Activated B cell treated with CpG ODN at 0.5 μM for 24 hours (primary cell): ENCODE results near the gene WDR72. TPM values are rescaled to one million over a fixed set of nuclear protein-coding genes. Genes with fewer than 3 reads are reported as not detected.
"Not testable (repeated sequence)": the region's sequence is repeated elsewhere in the genome, so short reads cannot be mapped to it uniquely, and the experiment has no call there.

Source experiments
- ATAC-seq: fragments of 200-7000 bp; cut with Tn5 transposase; one replicate; pipeline ENCODE4 v1.10.0; 2021; ENCODE audit warnings: low read depth, mild to moderate bottlenecking, moderate library complexity
- CTCF ChIA-PET: fragments of 350-600 bp; sonication (Branson Sonifier 250); formaldehyde crosslinking; loops from one replicate; lab custom pipeline; 2021; ENCODE audit warnings: antibody characterized with exemption; lab: Charles Lee
- POLR2A ChIA-PET: fragments of 350-600 bp; sonication (Branson Sonifier 250); formaldehyde crosslinking; loops from one replicate; lab custom pipeline; 2021; ENCODE audit warnings: antibody characterized with exemption; lab: Charles Lee
- DNase-seq: peaks from one replicate; pipeline ENCODE4 v3.0.0; 2022
- H3K27ac Mint-ChIP-seq: one replicate; pipeline ENCODE4 v1.8.0; 2020; ENCODE audit warnings: mixed read lengths
- H3K27me3 Mint-ChIP-seq: one replicate; pipeline ENCODE4 v1.8.0; 2021; ENCODE audit warnings: mixed read lengths
- H3K36me3 Mint-ChIP-seq: one replicate; pipeline ENCODE4 v1.8.0; 2021; ENCODE audit warnings: low read depth, mixed read lengths
- H3K4me1 Mint-ChIP-seq: one replicate; pipeline ENCODE4 v1.8.0; 2021; ENCODE audit warnings: mixed read lengths
- H3K4me3 Mint-ChIP-seq: one replicate; pipeline ENCODE4 v1.8.0; 2020; ENCODE audit warnings: mild to moderate bottlenecking, mixed read lengths
- H3K9me3 Mint-ChIP-seq: one replicate; pipeline ENCODE4 v1.8.0; 2020; ENCODE audit warnings: mixed read lengths
- CTCF ChIP-seq: fragments of 200-600 bp; IDR thresholded peaks from one replicate; pipeline ENCODE4 v1.8.0; 2022; ENCODE audit warnings: antibody characterized with exemption, mild to moderate bottlenecking
- intact Hi-C: fragments of 100-400 bp; cut with micrococcal nuclease; formaldehyde crosslinking; loops from one replicate; pipeline ENCODE4 v1.15.1; 2024
- total RNA-seq: library from RNA; stranded (reverse); gene quantifications from 2 replicates; pipeline ENCODE4 v1.2.3, GENCODE V29; 2022

Gene WDR72
- total RNA-seq, 1 donor from 2014 or later, result not detected

- no peak overlapping the region for H3K4me3 Mint-ChIP-seq
- ATAC-seq, result no peak
Measured at GRCh38 chr15:53789654-53790375, 30.4 kb upstream of the WDR72 start.

GRCh38 chr15:53786401-53786800 lies 26.9 kb upstream of the WDR72 start:
- no peak for TF ChIP-seq CTCF
- ATAC-seq (no peak), DNase-seq (no peak)
- H3K27ac Mint-ChIP-seq, result no peak overlapping the region
- H3K4me1 Mint-ChIP-seq, result no peaks in the 10 kb centered on the region
- no peaks in the 10 kb centered on the region for H3K27me3 Mint-ChIP-seq
- POLR2A ChIA-PET, result no interaction called here
- intact Hi-C loops, result no loop called here
- H3K36me3 Mint-ChIP-seq, result no peaks in the 10 kb centered on the region
- peaks cover 12% of the 10 kb centered on the region for H3K9me3 Mint-ChIP-seq
- CTCF ChIA-PET, result no interaction called here
- no peak overlapping the region for H3K4me3 Mint-ChIP-seq

More at GRCh38 chr15:53789654-53790375, 30.4 kb upstream of the WDR72 start:
- no peaks in the 10 kb centered on the region for H3K4me1 Mint-ChIP-seq
- POLR2A ChIA-PET, result no interaction called here
- no peaks in the 10 kb centered on the region for H3K27me3 Mint-ChIP-seq
- no peaks in the 10 kb centered on the region for H3K36me3 Mint-ChIP-seq
- CTCF ChIA-PET, result no interaction called here
- intact Hi-C loops, result no loop called here
- H3K9me3 Mint-ChIP-seq, result peaks cover 6% of the 10 kb centered on the region
- DNase-seq, result no peak
- H3K27ac Mint-ChIP-seq, result no peak overlapping the region
- no peak for TF ChIP-seq CTCF

DNA sequence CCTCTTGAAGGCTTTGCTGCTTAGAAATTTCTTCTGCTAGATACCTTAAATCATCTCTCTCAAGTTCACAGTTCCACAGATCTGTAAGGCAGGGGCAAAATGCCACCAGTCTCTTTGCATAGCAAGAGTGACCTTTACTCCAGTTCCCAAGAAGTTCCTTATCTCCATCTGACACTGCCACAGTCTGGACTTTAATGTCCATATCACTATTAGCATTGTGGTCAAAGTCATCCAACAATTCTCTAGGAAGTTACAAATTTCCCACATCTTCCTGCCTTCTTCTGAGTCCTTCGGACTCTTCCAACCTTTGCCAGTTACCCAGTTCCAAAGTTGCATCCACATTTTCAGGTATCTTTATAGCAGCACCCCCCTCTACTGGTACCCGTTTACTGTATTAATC lies 25.8 kb upstream of the WDR72 start:
- intact Hi-C loops, result not testable (repeated sequence)

GRCh38 chr15:53762916-53763315 lies 3.5 kb upstream of the WDR72 start:
- Mint-ChIP-seq H3K27ac (no peak overlapping the region), H3K36me3 (no peaks in the 10 kb centered on the region), H3K9me3 (no peaks in the 10 kb centered on the region), H3K27me3 (peaks cover 23% of the 10 kb centered on the region), H3K4me1 (peaks cover 5% of the 10 kb centered on the region), H3K4me3 (no peak overlapping the region)
- no peak for ATAC-seq
- ChIA-PET CTCF (no interaction called here), POLR2A (no interaction called here)
- no peak for TF ChIP-seq CTCF
- intact Hi-C loops, result no loop called here
- no peak for DNase-seq

More for the DNA sequence above, 25.8 kb upstream of the WDR72 start:
- H3K4me3 Mint-ChIP-seq, POLR2A ChIA-PET, H3K27ac Mint-ChIP-seq, H3K36me3 Mint-ChIP-seq, DNase-seq, H3K4me1 Mint-ChIP-seq, H3K27me3 Mint-ChIP-seq, CTCF ChIA-PET, ATAC-seq: not testable (repeated sequence)
- peaks cover 12% of the 10 kb centered on the region for H3K9me3 Mint-ChIP-seq

DNA sequence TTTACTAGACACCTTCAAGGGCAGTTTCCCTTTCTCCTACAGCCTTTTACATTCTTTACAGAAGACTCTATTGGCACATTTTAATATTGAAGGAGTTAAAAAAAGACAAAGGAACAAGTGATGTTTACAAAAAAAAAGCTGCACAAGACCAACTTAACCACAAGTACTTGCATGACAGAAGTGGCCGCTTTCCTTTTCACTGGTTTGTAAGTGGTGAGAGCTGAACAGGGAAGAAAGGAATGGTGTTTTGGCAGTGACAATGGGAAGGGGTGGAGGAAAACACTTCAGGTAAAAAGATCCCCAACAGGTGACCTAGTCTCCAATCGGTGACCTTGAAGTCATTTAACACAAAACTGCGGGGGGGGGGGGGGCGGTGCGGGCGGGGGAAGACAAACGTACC lies 1.1 kb downstream of the WDR72 start:
- POLR2A ChIA-PET, result no interaction called here
- intact Hi-C loops, result no loop called here
- no peak overlapping the region for H3K4me3 Mint-ChIP-seq
- CTCF ChIA-PET, result no interaction called here
- no peaks in the 10 kb centered on the region for H3K9me3 Mint-ChIP-seq
- DNase-seq (no peak), ATAC-seq (no peak)
- H3K27ac Mint-ChIP-seq, result no peak overlapping the region
- TF ChIP-seq CTCF, result no peak
- H3K36me3 Mint-ChIP-seq, result no peaks in the 10 kb centered on the region
- peaks cover 29% of the 10 kb centered on the region for H3K27me3 Mint-ChIP-seq
- H3K4me1 Mint-ChIP-seq, result peaks cover 5% of the 10 kb centered on the region

DNA sequence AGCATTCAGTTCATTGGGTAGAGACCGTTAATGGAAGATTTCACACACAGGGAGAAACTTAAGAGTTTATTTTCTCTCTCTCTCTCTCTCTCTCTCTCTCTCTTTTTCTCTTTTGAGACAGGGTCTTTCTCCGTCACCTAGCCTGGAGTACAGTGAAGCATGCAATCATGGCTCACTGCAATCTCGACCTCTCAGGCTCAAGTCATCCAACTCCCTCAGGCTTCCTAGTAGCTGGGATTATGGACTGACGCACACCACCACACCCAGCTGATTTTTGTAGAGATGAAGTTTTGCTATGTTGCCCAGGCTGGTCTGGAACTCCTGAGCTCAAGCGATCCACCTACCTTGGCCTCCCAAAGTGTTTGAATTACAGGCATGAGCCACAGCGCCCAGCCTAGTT lies 1.6 kb downstream of the WDR72 start:
- ATAC-seq (no peak), DNase-seq (no peak)
- no peaks in the 10 kb centered on the region for H3K9me3 Mint-ChIP-seq
- intact Hi-C loops, result no loop called here
- POLR2A ChIA-PET, result no interaction called here
- H3K27me3 Mint-ChIP-seq, result peaks cover 29% of the 10 kb centered on the region
- CTCF ChIA-PET, result no interaction called here
- H3K4me3 Mint-ChIP-seq, result no peak overlapping the region
- no peak for TF ChIP-seq CTCF
- H3K36me3 Mint-ChIP-seq, result no peaks in the 10 kb centered on the region
- no peak overlapping the region for H3K27ac Mint-ChIP-seq
- H3K4me1 Mint-ChIP-seq, result peaks cover 5% of the 10 kb centered on the region
